NCI-H1436 treated with DMSO at 0.1 percent for 48 hours (cell line): ENCODE measurements around the gene CLINT1.
A peak's percentile ranks its signal among the peaks of the same experiment; 100 is the strongest.
"Not testable (repeated sequence)": the region's sequence is repeated elsewhere in the genome, so short reads cannot be mapped to it uniquely, and the experiment has no call there.

Experiments used
- DNase-seq: peaks from one replicate; lab custom pipeline; 2025; lab: John Stamatoyannopoulos, UW

Gene CLINT1

DNA sequence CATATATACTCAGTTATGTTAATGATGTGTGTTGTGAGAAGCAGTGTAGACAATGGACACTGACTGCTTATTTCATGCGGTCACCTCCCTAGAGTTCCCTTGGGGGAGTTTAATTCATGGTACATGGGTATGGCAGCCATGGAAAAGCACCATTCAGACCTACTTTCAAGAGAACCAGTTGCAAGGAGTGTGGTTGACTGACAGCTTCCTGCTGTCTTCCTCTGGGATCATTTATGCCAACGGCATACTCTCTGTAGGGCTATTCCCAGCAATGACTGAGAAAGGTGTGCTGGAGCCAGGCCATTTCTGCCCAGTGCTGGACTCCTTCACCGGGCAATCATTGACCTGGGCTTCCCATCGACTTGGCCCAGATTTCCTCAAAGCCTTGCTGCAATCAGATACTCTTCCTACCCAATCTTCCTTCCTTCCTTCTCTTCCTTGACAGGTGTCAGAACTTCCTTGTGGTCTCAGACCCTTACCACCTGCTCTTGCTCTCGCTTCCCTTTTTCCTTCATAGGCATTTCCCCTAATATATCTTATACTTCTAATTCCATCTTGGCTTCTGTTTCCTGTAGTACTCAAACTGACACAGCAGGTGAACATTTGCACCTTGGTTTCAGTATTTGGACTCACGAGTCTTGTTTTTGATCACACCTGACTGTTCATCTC, 3.4 kb upstream of the CLINT1 start:
- no peak for DNase-seq

DNA sequence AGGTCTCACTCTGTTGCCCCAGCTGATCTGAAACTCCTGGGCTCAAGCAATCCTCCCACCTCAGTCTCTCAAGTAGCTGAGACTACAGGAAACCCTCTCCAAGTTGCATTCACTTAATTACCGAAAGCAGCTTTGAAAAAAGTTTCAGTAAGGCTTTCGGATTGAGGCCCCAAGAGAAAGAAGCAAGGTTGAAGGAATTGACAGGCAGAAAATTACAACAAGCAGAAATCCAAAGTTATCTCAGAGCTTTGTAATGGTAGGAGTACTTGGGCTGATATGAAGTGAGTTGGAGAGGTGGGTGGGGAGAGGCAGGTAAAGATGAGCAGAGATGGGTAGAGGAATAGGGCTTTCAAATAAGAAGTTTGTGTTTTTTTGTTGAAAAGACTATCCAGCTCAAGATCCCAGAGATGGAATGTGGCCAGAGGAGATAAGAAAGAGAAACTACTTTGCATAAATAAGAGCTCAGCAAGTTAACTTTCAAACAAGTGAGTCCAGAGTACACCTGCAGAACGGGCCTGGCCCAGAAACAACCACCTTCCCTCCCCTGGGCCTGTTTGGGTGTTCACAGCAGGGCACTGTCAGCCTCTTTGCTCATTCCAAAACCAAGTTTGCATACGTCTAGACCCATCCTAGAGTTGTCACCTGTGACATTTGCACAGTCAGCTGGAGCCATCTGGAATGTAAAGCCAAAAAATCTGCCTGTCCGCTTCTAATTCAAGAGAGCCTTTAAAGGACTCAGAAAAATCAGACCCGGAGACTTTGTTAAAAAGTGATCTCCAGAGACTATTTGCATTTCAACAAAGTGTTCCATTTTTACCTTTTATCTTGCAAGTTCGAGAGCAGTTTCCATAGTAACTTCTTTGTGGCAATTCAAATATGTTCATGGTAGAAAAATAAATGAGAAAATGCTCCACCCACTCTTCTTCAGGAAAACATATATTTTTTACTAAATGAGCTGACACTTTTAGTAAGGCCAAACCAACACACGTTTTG, 2.2 kb upstream of the CLINT1 start:
- no peak for DNase-seq

DNA sequence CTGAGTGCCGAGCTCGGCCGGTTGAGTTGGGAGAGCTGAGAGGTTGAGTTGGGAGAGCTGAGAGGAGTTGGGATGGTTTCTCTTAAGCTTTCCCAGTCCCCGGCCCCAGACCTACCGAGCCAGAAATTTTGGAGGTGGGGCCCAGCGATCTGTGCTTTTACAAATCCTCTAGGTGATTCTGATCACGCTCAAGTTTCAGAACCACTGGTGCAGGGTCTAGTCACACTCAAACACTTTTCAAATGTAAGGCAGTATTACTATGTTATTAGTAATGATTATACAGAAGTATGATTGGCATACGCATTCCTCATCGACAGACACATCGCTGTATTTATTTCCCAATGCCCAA, 256 bp upstream of the CLINT1 start:
- no peak for DNase-seq

DNA sequence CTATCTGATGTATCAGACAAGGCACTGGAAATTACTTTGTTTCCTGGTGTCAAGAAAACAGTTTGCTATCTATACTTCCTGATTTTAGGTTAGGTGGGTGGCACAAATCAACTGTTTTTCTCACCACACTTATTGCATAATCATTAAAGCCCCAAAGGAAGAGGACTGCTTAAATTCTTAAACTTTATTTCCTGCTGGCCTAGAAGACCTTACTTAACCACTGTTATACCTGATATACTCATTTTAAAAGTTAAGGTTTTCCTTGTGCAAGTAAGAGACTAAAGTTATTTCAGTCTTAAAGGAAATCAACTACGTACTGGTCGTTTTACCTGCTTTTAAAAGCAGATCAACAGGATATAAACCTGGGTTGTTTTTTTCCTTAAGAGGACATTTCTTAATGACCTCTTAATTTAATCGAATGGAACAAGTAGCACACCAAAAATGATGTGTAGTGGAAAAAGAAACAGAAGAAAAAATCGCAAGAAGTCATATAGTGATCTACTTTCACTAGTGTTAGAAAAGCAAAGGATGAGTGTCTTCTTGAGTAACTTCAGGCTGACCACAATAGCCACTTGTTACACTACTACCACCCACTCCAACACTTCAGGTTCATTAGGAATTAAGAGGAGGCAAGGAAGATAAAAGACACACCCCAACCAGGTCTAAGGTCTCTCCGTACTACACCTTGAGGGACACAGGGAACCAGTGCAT, 974 bp downstream of the CLINT1 start:
- no peak for DNase-seq

DNA sequence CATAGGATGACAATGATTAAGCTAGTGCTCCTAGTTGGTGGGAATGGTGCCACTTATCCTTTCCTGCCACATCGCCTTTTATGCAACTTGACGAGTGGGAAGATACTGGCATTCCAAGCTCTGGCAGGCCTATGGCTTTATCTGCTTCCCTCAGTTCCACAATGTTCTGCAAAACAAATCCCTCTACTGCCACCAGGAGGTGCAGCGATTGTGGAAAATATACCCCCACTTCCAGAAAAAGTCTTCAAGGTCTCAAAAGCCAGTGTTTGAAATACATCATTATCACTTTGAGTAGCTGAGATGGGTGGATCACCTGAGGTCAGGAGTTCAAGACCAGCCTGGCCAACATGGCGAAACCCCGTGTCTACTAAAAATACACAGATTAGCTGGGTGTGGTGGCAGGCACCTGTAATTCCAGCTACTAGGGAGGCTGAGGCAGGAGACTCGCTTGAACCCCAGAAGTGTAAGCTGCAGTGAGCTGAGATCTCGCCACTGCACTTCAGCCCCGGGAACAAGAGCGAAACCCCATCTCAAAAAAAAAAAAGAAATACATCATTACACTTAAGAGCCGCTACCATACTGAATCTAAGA, 3.4 kb downstream of the CLINT1 start:
- peak; percentile 3 for DNase-seq

DNA sequence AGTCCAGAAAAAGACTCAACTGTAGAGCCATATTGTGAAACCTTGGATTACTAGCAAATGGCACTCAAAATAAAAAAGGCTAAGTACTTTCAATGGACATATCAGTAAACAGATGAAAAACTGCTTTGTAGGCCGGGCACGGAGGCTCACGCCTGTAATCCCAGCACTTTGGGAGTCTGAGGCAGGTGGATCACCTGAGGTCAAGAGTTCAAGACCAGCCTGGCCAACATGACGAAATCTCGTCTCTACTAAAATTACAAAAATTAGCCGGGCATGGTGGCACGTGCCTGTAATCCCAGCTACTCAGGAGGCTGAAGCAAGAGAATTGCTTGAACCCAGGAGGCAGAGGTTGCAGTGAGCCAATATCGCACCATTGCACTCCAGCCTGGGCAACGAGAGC, 5.6 kb downstream of the CLINT1 start:
- not testable (repeated sequence) for DNase-seq

DNA sequence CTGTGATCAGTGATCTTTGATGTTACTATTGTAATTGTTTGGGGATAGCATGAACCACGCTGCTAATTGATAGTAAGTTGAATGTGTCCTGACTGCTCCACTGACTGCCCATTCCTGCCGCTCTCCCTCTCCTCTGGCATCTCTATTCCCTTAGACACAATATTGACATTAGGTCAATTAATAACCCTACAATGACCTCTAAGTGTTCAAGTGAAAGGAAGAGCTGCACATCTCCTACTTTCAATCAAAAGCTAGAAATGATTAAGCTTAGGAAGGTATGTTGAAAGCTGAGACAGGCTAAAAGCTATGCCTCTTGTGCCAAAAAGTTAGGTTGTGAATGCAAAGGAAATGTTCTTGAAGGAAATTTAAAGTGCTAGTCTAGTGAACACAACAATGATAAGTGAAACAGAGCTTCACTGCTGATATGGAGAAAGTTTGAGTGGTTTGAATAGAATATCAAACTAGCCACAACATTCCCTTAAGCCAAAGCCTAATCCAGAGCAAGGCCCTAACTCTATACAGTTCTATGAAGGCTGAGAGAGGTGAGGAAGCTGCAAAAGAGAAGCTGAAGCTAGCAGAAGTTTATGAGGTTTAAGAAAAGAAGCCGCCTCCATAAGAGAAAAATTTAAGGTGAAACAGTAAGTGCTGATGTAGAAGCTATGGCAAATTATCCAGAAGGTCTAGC, 12.9 kb downstream of the CLINT1 start:
- DNase-seq, result no peak

DNA sequence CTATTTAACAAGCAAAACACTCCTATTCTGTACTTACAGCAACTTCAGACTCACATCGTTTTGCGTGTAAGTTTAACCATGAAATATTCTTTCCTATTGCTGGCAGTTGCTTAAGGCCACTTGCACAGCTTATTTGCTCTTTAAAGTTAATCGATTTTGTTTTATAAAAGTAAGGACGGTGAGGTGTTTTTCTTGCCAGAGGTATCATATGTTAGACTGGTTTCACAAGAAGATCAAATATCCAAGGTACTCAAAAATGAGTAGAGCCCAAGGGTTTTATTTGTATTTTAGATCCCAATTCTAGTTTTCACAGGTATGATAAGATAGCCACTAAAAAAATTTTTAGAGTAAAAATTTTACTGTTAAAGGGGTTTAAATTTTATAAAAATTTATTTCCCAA, 16.2 kb downstream of the CLINT1 start:
- no peak for DNase-seq

DNA sequence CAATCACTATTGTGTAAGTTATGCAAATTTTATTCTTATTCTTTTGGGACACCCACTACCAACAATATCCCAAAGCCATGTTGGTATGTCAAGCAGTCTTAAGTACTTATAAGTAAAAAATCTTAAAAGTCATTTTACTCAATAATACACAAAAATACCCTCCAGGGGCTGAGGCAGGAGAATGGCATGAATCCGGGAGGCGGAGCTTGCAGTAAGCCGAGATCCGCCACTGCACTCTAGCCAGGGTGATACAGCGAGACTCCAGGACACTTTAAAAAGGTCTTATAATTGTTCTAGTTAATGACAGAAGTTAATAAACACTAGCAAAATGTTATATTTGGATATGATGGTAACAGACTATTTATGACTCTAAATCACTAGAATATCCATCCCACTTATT, 16.8 kb downstream of the CLINT1 start:
- DNase-seq, result no peak

DNA sequence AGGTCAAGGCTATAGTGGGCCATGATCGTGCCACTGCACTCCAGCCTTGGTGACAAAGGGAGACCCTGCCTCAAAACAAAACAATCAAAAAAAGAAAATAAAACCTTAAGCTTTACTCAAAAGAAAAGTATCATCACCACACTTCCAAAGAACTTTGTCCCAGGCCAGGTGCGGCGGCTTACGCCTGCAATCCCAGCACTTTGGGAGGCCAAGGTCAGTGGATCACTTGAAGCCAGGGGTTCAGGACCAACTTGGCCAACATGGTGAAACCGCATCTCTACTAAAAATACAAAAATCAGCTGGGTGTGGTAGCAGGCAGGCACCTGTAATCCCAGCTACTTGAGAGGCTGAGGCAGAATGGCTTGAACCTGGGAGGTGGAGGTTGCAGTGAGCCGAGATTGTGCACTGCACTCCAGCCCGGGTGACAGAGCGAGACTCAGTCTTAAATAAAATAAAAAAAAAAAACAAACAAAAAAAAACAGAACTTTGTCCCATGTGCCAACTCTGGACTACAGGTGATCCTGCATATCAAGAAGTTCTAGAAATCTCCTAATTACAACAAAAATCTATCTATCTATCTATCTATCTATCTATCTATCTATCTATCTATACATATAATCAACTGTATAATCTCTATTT, 19.7 kb downstream of the CLINT1 start:
- no peak for DNase-seq

DNA sequence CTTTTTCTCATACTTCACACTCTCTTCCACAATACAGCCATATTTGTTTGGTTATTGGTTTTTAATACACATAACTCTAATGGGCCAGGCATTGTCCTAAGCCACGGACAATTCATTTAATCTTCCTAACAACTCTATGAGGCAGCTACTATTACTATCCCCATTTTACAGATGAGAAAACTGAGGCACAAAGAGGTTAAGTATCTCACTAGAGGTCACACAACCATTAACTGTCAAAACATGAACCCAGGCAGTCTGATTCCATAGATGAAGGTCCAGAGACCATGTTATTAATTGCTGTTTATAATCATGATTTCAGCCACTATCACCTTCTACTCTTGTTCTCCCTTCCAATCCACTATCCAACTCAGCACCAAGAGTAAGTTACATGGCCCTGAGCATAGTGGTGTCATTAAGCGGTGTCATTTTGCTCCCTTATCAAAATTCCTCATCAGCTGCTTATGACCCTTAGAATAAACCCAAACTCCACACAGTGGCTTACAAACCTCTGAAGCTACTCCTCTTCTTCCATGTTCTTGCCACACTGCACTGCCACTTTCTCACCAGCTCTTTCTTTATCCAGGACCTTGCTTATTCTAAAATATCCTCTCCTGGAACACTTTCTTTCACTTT, 22.7 kb downstream of the CLINT1 start:
- DNase-seq, result no peak

DNA sequence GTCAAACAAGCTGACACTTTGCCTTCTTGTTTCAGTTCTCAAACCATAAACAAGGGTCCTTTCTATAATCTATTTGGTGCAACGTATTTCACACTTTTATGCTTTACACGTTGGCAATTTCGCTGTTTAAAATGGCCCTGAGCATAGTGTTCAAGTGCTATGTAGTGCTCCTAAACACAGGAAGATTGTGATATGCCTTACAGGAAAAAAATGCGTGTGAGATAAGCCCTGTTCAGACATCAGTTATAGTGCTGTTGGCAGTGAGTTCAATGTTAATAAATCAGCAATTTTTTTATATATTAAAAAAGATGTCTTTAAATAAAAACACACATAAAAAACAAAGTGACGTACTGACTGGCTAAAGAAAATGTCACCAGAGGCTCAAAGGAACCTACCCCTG, 23.9 kb downstream of the CLINT1 start:
- no peak for DNase-seq

DNA sequence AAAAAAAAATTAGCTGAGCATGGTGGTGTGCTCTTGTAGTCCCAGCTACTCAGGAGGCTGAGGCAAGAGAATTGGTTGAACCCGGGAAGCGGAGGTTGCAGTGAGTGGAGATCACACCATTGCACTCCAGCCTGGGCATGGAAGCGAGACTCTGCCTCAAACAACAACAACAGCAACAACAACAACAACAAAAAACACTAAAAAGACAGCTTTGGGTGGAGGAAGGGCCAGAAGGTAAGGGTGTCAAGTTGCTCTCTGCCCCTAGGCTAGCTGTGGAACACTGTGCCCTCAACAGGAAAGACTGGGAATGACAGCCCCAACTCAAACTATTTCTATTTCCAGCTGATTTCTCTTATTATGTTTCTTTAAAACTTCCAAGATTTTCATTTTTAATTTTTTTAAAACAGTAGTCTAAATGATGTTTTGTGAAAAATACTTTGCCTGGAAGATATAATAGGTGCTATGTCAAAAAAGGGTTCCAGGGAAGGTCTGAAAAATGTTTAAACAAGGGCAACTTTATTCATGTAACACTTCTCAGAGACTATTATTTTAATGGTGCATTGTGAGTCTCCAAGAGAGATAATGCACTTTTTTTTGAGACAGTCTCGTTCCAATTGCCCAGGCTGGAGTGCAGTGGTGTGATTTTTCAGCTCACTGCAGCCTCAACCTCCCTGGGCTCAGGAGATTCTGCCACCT, 29.9 kb downstream of the CLINT1 start:
- no peak for DNase-seq

DNA sequence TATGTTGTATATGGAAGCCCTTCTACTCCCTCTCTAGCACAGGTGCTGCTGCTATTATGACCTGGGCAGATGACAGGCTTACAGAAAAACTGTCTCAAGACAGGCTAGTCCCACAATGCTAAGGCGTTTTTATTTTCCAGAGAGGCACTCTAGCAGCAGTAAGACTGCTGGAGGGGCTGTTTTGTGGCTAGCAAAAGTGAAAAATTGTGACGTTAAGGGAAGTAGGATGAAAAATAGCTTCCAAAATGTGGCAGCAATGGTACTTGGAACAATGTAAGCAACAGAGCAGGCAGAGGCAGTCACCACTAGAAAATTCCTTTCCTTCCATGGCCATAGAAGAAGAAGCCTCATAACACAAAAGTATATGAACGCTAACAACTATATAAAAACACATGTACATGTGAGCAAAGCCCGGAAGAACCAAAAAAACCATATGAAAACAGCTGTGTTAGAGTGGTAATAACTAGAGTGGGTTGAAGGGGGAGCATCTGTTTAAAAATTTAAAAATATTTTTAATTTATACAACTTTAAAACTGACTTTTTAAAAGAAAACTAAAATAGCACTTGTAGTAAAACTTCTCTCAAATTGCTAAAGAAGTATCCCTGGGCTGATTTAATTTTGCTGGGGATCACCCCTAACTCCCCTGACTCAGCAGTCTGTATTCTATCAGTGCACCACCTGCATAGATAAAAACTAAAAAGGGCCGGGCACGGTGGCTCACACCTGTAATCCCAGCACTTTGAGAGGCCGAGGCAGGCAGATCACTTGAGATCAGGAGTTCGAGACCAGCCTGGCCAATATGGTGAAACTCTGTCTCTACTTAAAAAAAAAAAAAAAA, 30.6 kb downstream of the CLINT1 start:
- no peak for DNase-seq

DNA sequence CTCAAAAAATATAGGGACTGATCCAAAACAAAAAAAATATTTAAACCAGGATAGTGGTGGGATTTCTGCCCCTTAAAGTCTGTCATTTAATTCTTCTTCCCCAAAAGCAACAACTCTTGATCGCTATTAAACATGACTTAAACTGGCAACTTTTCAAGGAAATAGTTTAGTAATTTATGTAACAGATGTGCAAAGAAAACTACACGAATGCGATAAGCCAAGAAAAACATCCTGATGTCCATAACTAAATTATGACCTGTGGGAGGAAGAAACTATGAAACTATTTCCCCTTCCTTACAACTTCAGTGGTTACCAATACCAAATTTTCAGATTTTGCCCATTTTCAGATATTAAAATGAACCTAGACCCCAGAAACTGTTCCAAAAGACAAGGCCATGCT, 31.5 kb downstream of the CLINT1 start:
- no peak for DNase-seq

DNA sequence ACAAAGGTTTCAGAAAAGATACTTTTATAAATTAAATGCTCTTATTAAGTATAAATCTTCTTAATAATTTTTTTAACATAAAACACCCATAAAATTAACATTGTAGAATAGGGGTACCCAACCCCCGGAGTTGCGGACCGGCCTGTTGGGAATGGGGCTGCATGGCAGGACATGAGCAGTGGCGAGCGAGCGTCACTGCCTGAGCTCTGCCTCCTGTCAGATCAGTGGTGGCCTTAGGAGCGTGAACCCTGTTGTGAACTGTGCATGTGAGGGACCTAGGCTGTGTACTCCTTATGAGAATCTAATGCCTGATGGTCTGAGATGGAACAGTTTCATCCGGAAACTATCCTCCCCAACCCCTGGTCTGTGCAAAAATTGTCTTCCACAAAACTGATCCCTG, 35.3 kb downstream of the CLINT1 start:
- DNase-seq, result no peak

DNA sequence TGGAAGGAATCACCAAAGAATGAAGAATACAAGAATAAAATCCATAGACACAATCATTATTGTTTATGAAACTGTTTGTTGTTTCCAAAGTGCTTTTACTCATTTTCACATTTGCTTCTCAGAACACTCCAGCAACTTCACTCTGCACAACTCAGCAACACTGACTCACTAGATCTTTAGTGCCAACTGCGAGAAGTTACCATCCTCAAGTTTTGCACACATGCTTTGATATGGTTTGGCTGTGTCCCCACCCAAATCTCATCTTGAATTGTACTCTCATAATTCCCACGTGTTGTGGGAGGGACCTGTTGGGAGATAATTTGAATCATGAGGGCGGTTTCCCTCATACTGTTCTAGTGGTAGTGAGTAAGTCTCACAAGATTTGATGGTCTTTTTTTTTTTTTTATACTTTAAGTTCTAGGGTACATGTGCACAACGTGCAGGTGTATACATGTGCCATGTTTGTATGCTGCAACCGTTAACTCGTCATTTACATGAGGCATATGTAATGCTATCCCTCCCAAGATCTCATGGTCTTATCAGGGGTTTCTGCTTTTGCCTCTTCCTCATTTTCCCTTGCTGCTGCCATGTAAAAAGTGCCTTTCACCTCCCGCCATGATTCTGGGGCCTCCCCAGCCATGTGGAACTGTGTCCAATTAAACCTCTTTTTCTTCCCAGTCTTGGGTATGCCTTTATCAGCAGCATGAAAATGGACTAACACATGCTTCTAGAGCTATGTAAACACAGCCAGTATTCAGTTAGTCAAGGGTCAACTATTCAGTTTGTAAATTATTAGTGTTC, 36.9 kb downstream of the CLINT1 start:
- no peak for DNase-seq

DNA sequence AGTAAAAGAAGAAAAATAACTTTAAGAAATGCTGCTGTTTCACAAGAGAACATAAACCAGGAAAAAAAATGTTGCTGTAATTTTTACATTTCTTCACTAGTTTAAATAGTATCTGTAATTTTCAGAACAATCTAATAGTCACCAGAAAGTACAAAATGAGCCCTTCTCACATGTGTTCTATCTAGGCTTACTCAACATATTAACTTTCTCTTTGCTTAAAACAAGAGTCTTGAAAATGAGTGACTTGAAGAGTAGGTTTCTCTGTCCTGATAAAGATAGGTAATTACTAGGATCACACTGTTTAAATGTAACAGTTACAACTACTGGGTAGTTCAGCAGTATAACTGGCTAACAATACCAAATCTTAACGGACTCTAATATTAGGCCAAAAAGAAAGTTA, 37.5 kb downstream of the CLINT1 start:
- no peak for DNase-seq
